ENCODE data around the gene PACS2. TPM values are rescaled to one million over a fixed set of nuclear protein-coding genes. Genes with fewer than 3 reads are reported as not detected.
A peak's percentile ranks its signal among the peaks of the same experiment; 100 is the strongest.

Gene PACS2
- total RNA-seq, 1 donor from 2014 or later: 263 TPM

DNA sequence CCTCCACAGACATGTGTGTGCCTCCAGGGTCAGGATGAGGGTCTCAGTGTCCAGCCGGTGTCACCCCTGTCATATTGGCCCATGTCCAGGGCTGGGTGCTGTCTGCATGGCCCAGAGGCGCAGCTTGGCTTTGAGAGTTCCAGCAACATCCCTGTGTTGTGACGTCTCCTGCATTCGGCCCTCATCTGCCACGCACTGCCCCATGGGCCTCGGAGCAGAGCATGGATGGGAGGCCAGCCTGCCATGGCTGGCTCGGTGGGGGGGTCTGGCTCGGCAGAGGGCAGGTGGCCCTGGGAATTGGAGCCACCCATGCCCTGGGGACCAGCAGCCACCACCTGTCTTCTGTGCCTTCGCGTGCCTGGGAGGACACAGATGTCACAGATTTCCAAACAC, 73.0 kb downstream of the PACS2 start:
- H3K36me3 Mint-ChIP-seq (ENCODE audit: unreplicated experiment): no peaks in the 10 kb centered on the region
- H3K27me3 Mint-ChIP-seq (ENCODE audit: unreplicated experiment): peaks cover 9% of the 10 kb centered on the region
- no peak for DNase-seq
- peaks cover 12% of the 10 kb centered on the region for H3K9me3 Mint-ChIP-seq (ENCODE audit: unreplicated experiment)
- H3K27ac Mint-ChIP-seq (ENCODE audit: unreplicated experiment): peak overlapping the region; percentile 39
- no peak for TF ChIP-seq CTCF (IDR thresholded peaks at IDR 0.05; ENCODE audit: partially characterized antibody, unreplicated experiment)
- H3K4me3 Mint-ChIP-seq (ENCODE audit: unreplicated experiment): no peak overlapping the region
- peaks cover 23% of the 10 kb centered on the region for H3K4me1 Mint-ChIP-seq (ENCODE audit: low read depth, unreplicated experiment)

GRCh38 chr14:105388110-105388951, 73.8 kb downstream of the PACS2 start:
- H3K4me3 Mint-ChIP-seq (ENCODE audit: unreplicated experiment): peak overlapping the region; percentile 46
- no peak for DNase-seq
- H3K27me3 Mint-ChIP-seq (ENCODE audit: unreplicated experiment): peaks cover 12% of the 10 kb centered on the region
- H3K36me3 Mint-ChIP-seq (ENCODE audit: unreplicated experiment): no peaks in the 10 kb centered on the region
- TF ChIP-seq CTCF (IDR thresholded peaks at IDR 0.05; ENCODE audit: partially characterized antibody, unreplicated experiment): no peak
- H3K9me3 Mint-ChIP-seq (ENCODE audit: unreplicated experiment): peaks cover 15% of the 10 kb centered on the region
- peak overlapping the region; percentile 39 for H3K27ac Mint-ChIP-seq (ENCODE audit: unreplicated experiment)
- peaks cover 24% of the 10 kb centered on the region for H3K4me1 Mint-ChIP-seq (ENCODE audit: low read depth, unreplicated experiment)

- H3K27me3 Mint-ChIP-seq (ENCODE audit: unreplicated experiment): peaks cover 12% of the 10 kb centered on the region
- TF ChIP-seq CTCF (IDR thresholded peaks at IDR 0.05; ENCODE audit: partially characterized antibody, unreplicated experiment): no peak
- H3K9me3 Mint-ChIP-seq (ENCODE audit: unreplicated experiment): peaks cover 15% of the 10 kb centered on the region
Measured at GRCh38 chr14:105388976-105389375, 74.4 kb downstream of the PACS2 start.

DNA sequence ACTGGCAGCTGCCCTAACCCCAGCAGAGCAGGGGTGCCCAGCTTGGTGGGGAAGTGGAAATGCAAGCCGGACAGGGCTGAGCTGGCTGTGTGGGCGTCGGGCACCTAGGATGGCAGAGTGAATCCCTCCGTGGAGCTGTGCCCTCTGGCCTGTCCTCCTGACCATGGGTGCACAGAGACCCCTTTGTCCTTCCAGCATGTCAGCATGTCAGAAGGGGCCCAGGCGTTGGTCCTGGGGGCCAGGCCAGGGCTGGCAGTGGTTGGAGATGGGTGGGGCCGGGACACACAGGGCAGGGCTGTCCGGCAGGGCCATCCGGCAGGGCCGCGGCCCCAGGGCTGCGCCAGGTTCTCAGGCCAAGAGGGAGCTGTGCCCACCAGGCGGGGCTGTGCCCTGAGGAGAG, 75.0 kb downstream of the PACS2 start:
- Mint-ChIP-seq H3K27me3 (ENCODE audit: unreplicated experiment) (peaks cover 12% of the 10 kb centered on the region), H3K9me3 (ENCODE audit: unreplicated experiment) (peaks cover 15% of the 10 kb centered on the region), H3K4me3 (ENCODE audit: unreplicated experiment) (no peak overlapping the region), H3K4me1 (ENCODE audit: low read depth, unreplicated experiment) (peaks cover 26% of the 10 kb centered on the region), H3K36me3 (ENCODE audit: unreplicated experiment) (no peaks in the 10 kb centered on the region), H3K27ac (ENCODE audit: unreplicated experiment) (no peak overlapping the region)
- TF ChIP-seq CTCF (IDR thresholded peaks at IDR 0.05; ENCODE audit: partially characterized antibody, unreplicated experiment): no peak
- DNase-seq: no peak

More at GRCh38 chr14:105388976-105389375, 74.4 kb downstream of the PACS2 start:
- Mint-ChIP-seq H3K36me3 (ENCODE audit: unreplicated experiment) (no peaks in the 10 kb centered on the region), H3K4me3 (ENCODE audit: unreplicated experiment) (no peak overlapping the region), H3K4me1 (ENCODE audit: low read depth, unreplicated experiment) (peaks cover 24% of the 10 kb centered on the region), H3K27ac (ENCODE audit: unreplicated experiment) (no peak overlapping the region)
- no peak for DNase-seq

Measured in glutamatergic neuron (in vitro differentiated cells).